ENCODE measurements around the gene SHC2.
A peak's percentile ranks its signal among the peaks of the same experiment; 100 is the strongest.
"Not testable (repeated sequence)": the region's sequence is repeated elsewhere in the genome, so short reads cannot be mapped to it uniquely, and the experiment has no call there.

Gene SHC2

GRCh38 chr19:491146-491741 is 30.4 kb upstream of the SHC2 start:
- DNase-seq: no peak

DNA sequence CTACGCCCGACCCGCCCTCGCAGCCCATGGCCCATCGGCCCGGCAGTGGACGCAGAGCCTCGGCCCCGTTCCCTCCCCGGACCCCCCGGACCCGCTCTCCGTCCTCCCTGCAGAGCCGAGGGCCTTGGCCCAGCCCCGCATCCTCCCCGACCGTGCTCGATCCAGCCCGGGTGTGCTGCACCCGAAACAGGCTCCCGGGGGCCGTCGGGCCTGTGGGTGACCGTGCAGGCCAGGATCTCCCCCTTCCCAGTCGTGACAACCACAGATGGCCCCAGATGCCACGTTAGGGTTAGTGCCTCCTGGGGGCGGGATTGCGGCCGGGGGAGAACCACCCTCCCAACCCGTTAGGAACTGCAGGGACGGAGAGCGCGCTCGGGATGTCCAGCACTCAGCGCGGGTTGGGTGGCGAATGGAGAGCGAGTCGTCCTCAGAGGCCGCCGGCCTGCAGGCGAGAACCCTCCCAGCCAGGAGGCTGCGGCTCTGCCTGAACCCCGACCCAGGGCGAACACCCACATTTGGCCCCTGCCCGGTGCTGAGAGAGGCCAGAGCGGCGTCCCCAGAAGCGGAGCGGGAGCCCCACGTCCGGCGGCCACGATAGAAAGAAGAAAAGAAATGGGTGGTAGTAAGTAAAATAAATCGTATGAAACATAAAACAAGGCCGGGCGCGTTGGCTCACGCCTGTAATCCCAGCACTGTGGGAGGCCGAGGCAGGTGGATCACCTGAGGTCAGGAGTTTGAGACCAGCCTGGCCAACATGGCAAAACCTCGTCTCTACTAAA is 28.8 kb upstream of the SHC2 start:
- DNase-seq: no peak

DNA sequence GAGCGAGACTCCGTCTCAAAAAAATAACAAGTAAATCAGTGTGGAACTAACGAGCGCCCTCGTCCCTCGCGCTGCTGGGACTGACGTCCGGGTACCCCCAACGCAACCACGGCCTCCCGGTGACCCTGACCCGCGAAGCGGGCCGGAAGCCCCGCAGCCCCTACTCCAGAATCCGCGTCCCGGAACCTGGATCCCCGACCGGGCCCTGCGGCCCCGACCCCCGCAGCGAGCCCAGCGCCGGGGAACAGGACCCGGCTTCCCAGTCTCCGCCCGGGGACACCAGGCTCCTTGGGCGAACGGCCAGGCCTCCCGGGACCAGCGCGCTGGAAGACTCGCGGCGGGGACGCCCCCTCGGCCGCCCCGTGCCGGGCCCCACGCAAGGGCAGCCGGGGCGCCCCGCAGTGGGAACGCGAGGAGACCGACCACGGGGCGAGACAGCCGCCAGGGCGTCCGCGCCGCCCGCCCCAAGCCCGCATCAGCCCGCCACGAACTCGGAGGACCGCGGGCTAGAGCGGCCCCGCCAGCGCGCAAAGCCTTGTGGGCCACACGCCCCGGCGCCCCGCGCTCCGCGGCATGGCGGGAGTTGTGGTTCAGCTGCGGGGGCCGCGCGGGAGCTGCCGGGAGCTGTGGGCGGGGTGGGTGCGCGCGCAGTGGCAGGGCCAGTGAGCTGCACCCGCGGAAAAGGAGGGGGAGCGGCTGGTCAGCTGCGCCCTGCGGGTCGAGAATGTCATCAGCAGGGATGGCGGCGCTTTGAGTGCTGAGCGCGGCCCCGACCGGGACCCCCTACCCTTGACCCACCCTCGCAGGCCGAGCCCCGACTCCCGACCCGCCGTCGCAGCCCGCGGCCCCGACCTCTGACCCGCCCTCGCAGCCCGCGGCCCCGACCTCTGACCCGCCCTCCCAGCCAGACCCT is 27.9 kb upstream of the SHC2 start:
- DNase-seq: peak; percentile 33

DNA sequence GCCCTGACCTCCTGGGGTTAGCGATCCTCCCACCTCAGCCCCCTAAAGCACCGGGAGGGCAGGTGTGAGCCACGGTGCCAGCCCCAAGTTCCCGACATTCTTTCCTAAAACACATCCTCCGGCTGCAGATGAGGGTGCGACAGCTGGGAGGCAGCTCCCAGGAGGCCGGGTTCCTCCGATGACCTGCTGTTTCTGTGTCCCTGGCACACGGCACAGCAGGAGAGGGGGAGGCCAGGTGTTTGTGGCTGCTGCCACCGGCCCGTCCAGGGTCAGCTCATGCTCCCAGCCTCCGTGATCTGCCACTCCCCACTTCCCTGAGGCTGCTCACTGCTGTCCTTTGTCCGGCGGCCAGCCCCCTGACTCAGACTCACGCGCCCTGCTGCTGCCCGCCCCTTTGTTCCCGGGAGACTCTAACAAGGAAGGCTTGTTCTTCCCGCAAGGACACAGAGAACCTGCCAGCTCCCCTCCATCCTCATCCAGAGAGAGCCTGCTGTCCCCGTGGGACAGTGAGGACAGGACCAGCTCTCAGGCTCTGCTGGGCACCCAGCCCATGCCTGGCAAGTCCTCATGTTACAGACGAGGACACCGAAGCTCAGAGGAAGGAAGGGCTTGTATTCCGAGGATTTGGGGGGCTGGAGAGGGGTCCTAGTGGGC is 24.9 kb upstream of the SHC2 start:
- DNase-seq: no peak

DNA sequence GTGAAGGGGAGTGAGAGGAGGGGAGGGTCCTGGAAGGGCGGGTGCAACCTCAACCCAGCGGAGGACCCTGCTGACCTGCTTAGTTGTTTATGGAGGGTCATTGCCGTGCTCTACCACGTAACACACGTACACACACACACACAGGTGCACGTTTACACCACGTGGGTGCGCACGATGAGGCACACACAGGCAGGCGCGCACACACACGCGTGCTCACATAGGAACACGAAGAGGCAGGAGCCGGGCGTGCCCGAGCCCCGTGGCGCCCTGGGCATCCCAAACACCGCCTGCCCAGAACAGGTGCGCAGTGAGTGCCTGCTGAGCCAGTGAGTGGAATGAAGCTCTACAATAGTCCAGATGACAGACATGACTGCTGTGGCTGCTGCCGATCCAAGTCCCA is 24.2 kb upstream of the SHC2 start:
- no peak for DNase-seq

GRCh38 chr19:484494-484893 is 23.7 kb upstream of the SHC2 start:
- DNase-seq: no peak

DNA sequence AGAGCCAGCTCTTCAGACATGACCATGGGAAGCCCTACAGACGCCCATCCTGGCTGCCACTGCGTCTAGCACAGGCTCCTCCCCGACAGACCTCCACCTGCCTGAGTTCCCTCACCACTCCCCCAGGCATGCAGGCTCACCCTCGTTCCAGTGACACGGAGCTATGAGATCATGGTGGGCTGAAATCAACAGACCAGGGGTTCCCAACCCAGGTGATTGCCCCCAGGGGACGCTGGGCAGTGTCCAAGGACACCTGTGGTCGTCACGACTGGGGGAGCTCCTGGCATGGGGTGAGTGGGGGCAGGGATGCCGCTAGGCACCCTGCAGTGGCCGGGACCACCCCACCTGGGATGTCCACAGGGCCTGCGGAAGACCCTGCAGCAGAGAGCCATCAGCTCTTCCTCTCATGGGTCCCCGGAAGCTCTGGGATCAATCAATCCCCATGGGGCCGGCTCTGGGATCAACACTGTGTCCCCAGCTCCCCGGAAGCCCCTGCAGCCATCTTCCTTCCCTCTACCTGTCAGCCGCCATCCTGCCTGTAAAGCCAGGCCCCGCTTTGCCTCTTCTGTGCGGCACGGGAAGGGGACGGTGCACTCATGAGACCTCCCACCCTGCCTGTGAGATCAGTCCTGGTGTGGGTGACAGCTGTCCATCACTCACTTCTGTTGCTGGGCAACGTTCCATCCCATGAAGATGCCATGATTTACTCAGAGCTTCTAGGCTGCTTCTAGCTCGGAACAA is 22.7 kb upstream of the SHC2 start:
- DNase-seq: no peak

- DNase-seq: no peak
These were observed 21.6 kb upstream of the SHC2 start for GRCh38 chr19:482186-483041.

DNA sequence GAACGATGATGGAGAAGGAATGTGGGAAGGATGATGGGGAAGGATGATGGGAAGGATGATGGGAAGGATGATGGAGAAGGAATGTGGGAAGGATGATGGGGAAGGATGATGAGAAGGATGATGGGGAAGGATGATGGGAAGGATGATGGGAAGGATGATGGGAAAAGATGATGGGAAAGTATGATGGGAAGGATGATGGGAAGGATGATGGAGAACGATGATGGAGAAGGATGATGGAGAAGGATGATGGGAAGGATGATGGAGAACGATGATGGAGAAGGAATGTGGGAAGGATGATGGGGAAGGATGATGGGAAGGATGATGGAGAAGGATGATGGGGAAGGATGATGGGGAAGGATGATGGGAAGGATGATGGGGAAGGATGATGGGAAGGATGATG is 20.3 kb upstream of the SHC2 start:
- not testable (repeated sequence) for DNase-seq

GRCh38 chr19:480016-480855 is 19.4 kb upstream of the SHC2 start:
- no peak for DNase-seq

- DNase-seq: no peak
These were observed 18.1 kb upstream of the SHC2 start for GRCh38 chr19:478976-479375.

- no peak for DNase-seq
These were observed 17.5 kb upstream of the SHC2 start for GRCh38 chr19:478236-478903.

DNA sequence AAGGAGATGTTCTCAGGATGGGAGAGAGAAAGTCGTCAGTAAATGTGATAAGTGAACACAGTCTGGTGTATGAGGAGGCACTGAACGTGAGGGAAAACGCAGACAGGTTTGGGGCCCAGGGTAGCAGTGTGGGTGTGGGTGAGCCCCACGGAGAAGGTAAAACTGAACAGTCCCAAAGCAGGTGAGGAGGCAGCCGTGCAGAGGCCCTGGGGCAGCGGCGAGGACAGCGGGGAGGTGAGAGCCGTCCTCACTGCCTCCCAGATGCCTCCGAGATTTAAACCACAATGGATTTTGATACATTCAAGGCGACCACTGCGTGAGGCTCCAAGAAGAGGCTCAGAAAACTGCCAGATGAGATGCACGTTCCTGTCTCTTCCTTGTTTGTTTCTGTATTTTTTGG is 14.5 kb upstream of the SHC2 start:
- no peak for DNase-seq

GRCh38 chr19:474126-475078 is 13.6 kb upstream of the SHC2 start:
- DNase-seq: no peak

GRCh38 chr19:472005-472858 is 11.4 kb upstream of the SHC2 start:
- DNase-seq: no peak

GRCh38 chr19:470701-471100 is 9.9 kb upstream of the SHC2 start:
- DNase-seq: no peak

DNA sequence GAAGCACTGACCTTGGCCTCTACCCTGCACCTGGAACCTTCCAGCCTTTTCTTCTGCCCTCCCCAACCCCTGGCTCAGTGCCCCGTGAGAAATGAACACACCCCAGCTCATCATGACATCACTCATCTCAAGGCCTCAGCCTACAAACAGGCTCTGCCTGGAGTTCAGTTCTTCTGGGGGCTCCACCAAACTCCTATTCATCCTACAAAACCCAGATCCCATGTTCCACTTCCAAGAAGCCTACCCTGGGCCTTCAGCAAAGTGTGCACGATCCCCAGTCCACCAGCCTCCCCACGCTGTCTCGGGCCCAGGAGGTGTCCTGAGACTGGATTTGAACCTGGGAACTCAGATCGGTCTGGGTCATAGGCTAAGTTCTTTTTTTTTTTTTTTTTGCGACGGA is 9.0 kb upstream of the SHC2 start:
- DNase-seq: no peak
